GM12864 (cell line): ENCODE measurements around the gene ZMYM3.

Source experiments
- DNase-seq: peaks from one replicate; pipeline ENCODE4 v3.0.0-alpha.2; 2011; ENCODE audit warnings: low read depth
- H3K4me3 ChIP-seq: 2 replicates; pipeline ENCODE4 v1.5.1; 2011; ENCODE audit warnings: mild to moderate bottlenecking, low read depth, low read length, control low read depth
- TF ChIP-seq, protein P1 (sequence below): IDR thresholded peaks from 2 replicates; pipeline ENCODE4 v1.5.1; 2011; ENCODE audit warnings: low read depth, mild to moderate bottlenecking, moderate library complexity, low read length, control low read depth, inconsistent platforms; ENCODE audit errors: missing control alignments

The ZMYM3 gene

DNA sequence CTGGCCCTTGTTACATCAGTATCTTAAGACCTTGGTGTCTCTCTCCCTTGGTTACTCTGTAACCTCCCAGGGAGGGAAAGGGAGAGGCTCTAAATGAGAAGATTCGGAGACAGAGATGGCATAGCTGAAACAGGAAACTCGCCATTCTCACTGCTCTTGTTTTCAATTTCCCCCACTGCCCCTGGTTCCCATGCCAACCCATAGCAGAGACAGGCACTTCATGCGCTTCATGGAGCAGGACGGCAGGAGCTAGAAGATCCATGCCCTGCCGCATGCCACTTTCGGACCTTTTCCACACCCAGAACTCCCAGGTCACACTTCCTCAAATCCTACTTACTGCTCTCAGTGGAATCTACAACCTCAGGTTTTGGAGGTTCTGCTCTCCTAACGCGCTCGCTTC is 3.1 kb downstream of the ZMYM3 start:
- DNase-seq, result no peak
- TF ChIP-seq, protein P1, sequence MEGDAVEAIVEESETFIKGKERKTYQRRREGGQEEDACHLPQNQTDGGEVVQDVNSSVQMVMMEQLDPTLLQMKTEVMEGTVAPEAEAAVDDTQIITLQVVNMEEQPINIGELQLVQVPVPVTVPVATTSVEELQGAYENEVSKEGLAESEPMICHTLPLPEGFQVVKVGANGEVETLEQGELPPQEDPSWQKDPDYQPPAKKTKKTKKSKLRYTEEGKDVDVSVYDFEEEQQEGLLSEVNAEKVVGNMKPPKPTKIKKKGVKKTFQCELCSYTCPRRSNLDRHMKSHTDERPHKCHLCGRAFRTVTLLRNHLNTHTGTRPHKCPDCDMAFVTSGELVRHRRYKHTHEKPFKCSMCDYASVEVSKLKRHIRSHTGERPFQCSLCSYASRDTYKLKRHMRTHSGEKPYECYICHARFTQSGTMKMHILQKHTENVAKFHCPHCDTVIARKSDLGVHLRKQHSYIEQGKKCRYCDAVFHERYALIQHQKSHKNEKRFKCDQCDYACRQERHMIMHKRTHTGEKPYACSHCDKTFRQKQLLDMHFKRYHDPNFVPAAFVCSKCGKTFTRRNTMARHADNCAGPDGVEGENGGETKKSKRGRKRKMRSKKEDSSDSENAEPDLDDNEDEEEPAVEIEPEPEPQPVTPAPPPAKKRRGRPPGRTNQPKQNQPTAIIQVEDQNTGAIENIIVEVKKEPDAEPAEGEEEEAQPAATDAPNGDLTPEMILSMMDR, result no peak
- H3K4me3 ChIP-seq, result no peak overlapping the region

DNA sequence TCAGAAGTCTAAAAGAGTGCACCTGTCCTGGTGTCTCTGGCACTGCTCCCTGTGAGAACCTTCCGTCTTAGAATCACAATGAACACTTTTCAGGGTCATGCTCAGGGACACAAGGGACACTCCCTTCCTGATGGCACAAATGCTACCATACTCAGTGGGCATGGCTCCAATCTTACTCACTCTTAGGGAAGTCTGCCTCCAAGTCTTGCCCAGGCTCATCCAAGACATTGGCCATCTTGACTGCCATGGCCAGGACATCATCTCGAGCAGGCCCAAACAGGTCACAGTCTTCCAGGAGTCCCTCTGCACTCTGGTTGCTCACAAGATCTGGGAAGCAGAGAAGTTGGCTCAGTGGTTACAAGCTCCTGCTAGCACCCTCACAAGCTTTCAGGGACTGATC is 8.8 kb downstream of the ZMYM3 start:
- TF ChIP-seq, protein P1, result no peak
- no peak overlapping the region for H3K4me3 ChIP-seq
- no peak for DNase-seq

DNA sequence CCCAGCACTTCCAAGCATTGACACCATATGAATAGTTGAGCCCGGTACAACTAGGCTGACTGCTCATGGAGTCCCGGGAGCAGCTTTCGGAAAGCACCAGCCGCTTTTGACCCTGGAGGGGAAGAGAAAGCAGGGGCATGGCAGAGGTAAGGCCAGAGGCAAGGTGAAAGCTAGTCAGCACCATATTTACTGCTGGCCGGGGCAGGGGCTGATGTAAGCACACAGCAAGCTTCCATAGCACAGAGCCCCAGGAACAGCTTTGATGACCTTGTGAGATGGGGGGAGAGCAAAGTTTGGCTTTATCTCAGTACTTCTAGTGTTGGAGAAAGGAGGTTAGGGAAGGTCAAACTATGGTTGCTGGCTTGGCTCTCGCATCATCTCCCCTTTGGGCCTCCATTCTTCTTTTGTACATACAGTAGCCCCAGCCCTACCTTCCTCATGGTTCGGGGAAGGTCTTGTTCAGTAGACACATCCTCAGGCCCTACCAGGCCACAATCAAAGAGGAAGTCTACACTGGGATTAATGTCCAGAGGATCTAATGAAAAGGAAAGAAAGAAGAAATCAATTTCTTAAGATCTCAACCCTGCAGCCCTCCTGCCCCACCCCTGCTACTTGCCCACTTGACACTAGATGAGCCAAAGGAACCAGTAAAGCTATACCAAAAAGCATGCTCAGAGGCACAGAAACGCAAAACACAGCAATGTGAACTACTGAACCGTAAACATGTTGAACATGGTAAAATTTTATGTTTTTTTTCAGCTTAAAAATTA is 9.4 kb downstream of the ZMYM3 start:
- TF ChIP-seq, protein P1, result no peak
- DNase-seq, result no peak
- no peak overlapping the region for H3K4me3 ChIP-seq

DNA sequence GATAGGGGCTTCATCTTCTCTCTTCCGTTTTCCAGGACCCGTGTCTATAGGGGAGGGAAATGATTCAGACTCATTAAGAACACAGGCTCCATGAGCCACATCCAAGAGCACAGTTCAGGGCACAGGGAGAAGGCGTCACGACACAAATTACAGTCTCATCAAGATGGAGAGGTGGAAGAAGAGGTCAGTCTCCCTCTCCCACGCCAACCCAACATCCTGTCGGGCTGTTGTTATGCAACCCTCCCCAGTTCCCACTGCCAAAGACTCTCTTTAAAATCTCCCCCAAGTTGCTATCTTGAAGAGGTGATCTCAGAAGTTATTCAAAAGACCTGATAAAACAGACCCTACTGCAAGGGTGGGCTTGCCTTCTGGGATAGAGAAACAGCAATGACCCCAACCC is 12.6 kb downstream of the ZMYM3 start:
- TF ChIP-seq, protein P1, result no peak
- DNase-seq, result no peak
- no peak overlapping the region for H3K4me3 ChIP-seq

DNA sequence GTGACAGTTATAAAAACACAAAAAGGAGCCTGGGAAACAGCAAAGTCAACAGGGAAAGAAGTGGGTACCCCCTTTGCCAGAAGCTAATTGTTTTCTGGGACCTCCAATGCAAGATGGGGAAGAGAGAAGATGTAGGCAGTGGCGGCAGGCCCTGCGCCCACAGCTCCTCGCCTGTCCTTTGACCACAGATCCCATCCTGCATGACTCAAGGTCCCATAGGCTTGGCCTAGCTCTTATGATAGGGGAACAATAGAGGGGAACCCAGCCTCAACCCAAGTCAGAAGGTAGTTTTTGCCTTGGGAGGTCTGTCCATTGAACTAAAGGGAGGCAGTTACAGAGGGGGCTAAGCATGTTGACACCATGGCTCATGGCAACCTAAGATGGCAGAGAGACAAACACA is 14.2 kb downstream of the ZMYM3 start:
- H3K4me3 ChIP-seq, result no peak overlapping the region
- no peak for DNase-seq
- TF ChIP-seq, protein P1, result no peak

DNA sequence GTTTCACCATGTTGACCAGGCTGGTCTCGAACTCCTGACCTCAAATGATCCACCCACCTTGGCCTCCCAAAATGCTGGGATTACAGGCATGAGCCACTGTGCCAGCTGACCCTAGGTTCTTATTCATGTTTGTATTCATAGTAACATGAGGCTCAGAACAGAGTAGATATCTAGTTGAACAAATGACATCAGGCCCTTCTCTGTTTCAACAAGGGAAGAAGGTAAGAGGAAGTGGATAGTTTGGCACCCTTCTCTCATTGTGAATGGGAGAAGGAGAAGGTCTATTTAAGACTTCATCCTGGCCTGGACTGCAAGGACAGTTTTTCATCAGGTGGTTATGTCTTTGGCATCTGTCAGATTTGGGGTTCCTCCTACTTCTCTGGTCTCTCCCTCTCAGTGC is 17.1 kb downstream of the ZMYM3 start:
- TF ChIP-seq, protein P1, result no peak
- H3K4me3 ChIP-seq, result no peak overlapping the region
- no peak for DNase-seq

DNA sequence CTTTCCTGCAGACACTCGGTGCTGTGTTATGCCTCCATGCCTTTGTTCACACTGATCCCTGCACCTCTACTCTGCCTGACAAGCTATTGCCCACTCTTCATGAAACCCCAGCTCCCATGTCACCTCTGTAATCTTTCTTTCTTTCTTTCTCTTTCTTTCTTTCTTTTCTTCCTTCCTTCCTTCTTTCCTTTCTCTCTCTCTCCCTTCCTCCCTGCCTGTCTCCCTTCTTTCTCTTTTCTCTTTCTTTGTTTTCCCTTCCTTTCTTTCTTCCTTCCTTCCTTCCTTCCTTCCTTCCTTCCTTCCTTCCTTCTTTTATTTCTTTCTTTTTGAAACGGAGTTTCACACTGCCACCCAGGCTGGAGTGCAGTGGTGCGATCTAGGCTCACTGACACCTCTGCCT is 18.5 kb downstream of the ZMYM3 start:
- H3K4me3 ChIP-seq, result no peak overlapping the region
- TF ChIP-seq, protein P1, result no peak
- DNase-seq, result no peak
